Measurements from ENCODE around the gene THUMPD1.
"Not testable (repeated sequence)": the region's sequence is repeated elsewhere in the genome, so short reads cannot be mapped to it uniquely, and the experiment has no call there.

The THUMPD1 gene

GRCh38 chr16:20735490-20735889, 6.1 kb downstream of the THUMPD1 start:
- peak overlapping the region; percentile 26 for H3K27ac Mint-ChIP-seq
- H3K27me3 Mint-ChIP-seq: no peaks in the 10 kb centered on the region
- H3K9me3 Mint-ChIP-seq: no peaks in the 10 kb centered on the region
- no peak overlapping the region for H3K4me3 Mint-ChIP-seq
- peaks cover 32% of the 10 kb centered on the region for H3K4me1 Mint-ChIP-seq (ENCODE audit: low read depth)
- peaks cover 46% of the 10 kb centered on the region for H3K36me3 Mint-ChIP-seq (ENCODE audit: low read depth)

GRCh38 chr16:20734782-20735181, 6.8 kb downstream of the THUMPD1 start:
- H3K36me3 Mint-ChIP-seq (ENCODE audit: low read depth): peaks cover 46% of the 10 kb centered on the region

GRCh38 chr16:20734056-20734455, 7.6 kb downstream of the THUMPD1 start:
- H3K4me1 Mint-ChIP-seq (ENCODE audit: low read depth): peaks cover 22% of the 10 kb centered on the region
- H3K9me3 Mint-ChIP-seq: no peaks in the 10 kb centered on the region
- H3K27ac Mint-ChIP-seq: no peak overlapping the region
- H3K36me3 Mint-ChIP-seq (ENCODE audit: low read depth): peaks cover 46% of the 10 kb centered on the region
- no peak overlapping the region for H3K4me3 Mint-ChIP-seq
- H3K27me3 Mint-ChIP-seq: no peaks in the 10 kb centered on the region

More at GRCh38 chr16:20734782-20735181, 6.8 kb downstream of the THUMPD1 start:
- Mint-ChIP-seq H3K4me3 (no peak overlapping the region), H3K4me1 (ENCODE audit: low read depth) (peaks cover 25% of the 10 kb centered on the region), H3K9me3 (no peaks in the 10 kb centered on the region), H3K27me3 (no peaks in the 10 kb centered on the region), H3K27ac (peak overlapping the region; percentile 26)

GRCh38 chr16:20729141-20729540, 12.5 kb downstream of the THUMPD1 start:
- Mint-ChIP-seq H3K4me1 (ENCODE audit: low read depth) (no peaks in the 10 kb centered on the region), H3K9me3 (no peaks in the 10 kb centered on the region), H3K36me3 (ENCODE audit: low read depth) (peaks cover 6% of the 10 kb centered on the region), H3K27me3 (no peaks in the 10 kb centered on the region), H3K4me3 (no peak overlapping the region), H3K27ac (no peak overlapping the region)

GRCh38 chr16:20727181-20727580, 14.4 kb downstream of the THUMPD1 start:
- H3K9me3 Mint-ChIP-seq: no peaks in the 10 kb centered on the region
- H3K4me1 Mint-ChIP-seq (ENCODE audit: low read depth): no peaks in the 10 kb centered on the region
- no peaks in the 10 kb centered on the region for H3K27me3 Mint-ChIP-seq
- H3K4me3 Mint-ChIP-seq: no peak overlapping the region
- H3K36me3 Mint-ChIP-seq (ENCODE audit: low read depth): no peaks in the 10 kb centered on the region
- H3K27ac Mint-ChIP-seq: no peak overlapping the region

GRCh38 chr16:20726661-20727060, 15.0 kb downstream of the THUMPD1 start:
- H3K27ac Mint-ChIP-seq: no peak overlapping the region
- no peaks in the 10 kb centered on the region for H3K4me1 Mint-ChIP-seq (ENCODE audit: low read depth)
- H3K9me3 Mint-ChIP-seq: no peaks in the 10 kb centered on the region
- no peak overlapping the region for H3K4me3 Mint-ChIP-seq
- H3K27me3 Mint-ChIP-seq: no peaks in the 10 kb centered on the region
- no peaks in the 10 kb centered on the region for H3K36me3 Mint-ChIP-seq (ENCODE audit: low read depth)

GRCh38 chr16:20720251-20720650, 21.4 kb downstream of the THUMPD1 start:
- Mint-ChIP-seq H3K4me1 (ENCODE audit: low read depth) (no peaks in the 10 kb centered on the region), H3K9me3 (no peaks in the 10 kb centered on the region), H3K27ac (no peak overlapping the region), H3K36me3 (ENCODE audit: low read depth) (no peaks in the 10 kb centered on the region), H3K27me3 (no peaks in the 10 kb centered on the region), H3K4me3 (no peak overlapping the region)

GRCh38 chr16:20717718-20718117, 23.9 kb downstream of the THUMPD1 start:
- H3K27ac Mint-ChIP-seq; H3K27me3 Mint-ChIP-seq; H3K36me3 Mint-ChIP-seq (ENCODE audit: low read depth); H3K4me3 Mint-ChIP-seq; H3K9me3 Mint-ChIP-seq; H3K4me1 Mint-ChIP-seq (ENCODE audit: low read depth): not testable (repeated sequence)

- H3K27me3 Mint-ChIP-seq: no peaks in the 10 kb centered on the region
- no peak overlapping the region for H3K4me3 Mint-ChIP-seq
- no peaks in the 10 kb centered on the region for H3K4me1 Mint-ChIP-seq (ENCODE audit: low read depth)
- H3K36me3 Mint-ChIP-seq (ENCODE audit: low read depth): no peaks in the 10 kb centered on the region
- H3K27ac Mint-ChIP-seq: no peak overlapping the region
- no peaks in the 10 kb centered on the region for H3K9me3 Mint-ChIP-seq
Measured at GRCh38 chr16:20711277-20711911, 30.2 kb downstream of the THUMPD1 start.

GRCh38 chr16:20708129-20708528, 33.5 kb downstream of the THUMPD1 start:
- not testable (repeated sequence) for H3K9me3 Mint-ChIP-seq; H3K4me3 Mint-ChIP-seq; H3K4me1 Mint-ChIP-seq (ENCODE audit: low read depth); H3K27me3 Mint-ChIP-seq; H3K27ac Mint-ChIP-seq; H3K36me3 Mint-ChIP-seq (ENCODE audit: low read depth)

- no peaks in the 10 kb centered on the region for H3K36me3 Mint-ChIP-seq (ENCODE audit: low read depth)
- H3K9me3 Mint-ChIP-seq: no peaks in the 10 kb centered on the region
- no peaks in the 10 kb centered on the region for H3K4me1 Mint-ChIP-seq (ENCODE audit: low read depth)
- no peak overlapping the region for H3K4me3 Mint-ChIP-seq
- no peaks in the 10 kb centered on the region for H3K27me3 Mint-ChIP-seq
- no peak overlapping the region for H3K27ac Mint-ChIP-seq
Measured at GRCh38 chr16:20707461-20707860, 34.2 kb downstream of the THUMPD1 start.

- not testable (repeated sequence) for H3K9me3 Mint-ChIP-seq
Measured at GRCh38 chr16:20705972-20706371, 35.6 kb downstream of the THUMPD1 start.

GRCh38 chr16:20704281-20704680, 37.3 kb downstream of the THUMPD1 start:
- H3K27me3 Mint-ChIP-seq: no peaks in the 10 kb centered on the region
- H3K36me3 Mint-ChIP-seq (ENCODE audit: low read depth): no peaks in the 10 kb centered on the region
- no peak overlapping the region for H3K4me3 Mint-ChIP-seq
- H3K9me3 Mint-ChIP-seq: no peaks in the 10 kb centered on the region
- no peaks in the 10 kb centered on the region for H3K4me1 Mint-ChIP-seq (ENCODE audit: low read depth)
- H3K27ac Mint-ChIP-seq: no peak overlapping the region

More at GRCh38 chr16:20705972-20706371, 35.6 kb downstream of the THUMPD1 start:
- not testable (repeated sequence) for H3K27me3 Mint-ChIP-seq; H3K4me1 Mint-ChIP-seq (ENCODE audit: low read depth); H3K27ac Mint-ChIP-seq; H3K4me3 Mint-ChIP-seq; H3K36me3 Mint-ChIP-seq (ENCODE audit: low read depth)

- not testable (repeated sequence) for H3K27ac Mint-ChIP-seq; H3K4me1 Mint-ChIP-seq (ENCODE audit: low read depth); H3K36me3 Mint-ChIP-seq (ENCODE audit: low read depth)
Measured at GRCh38 chr16:20701692-20702091, 39.9 kb downstream of the THUMPD1 start.

GRCh38 chr16:20696618-20697017, 45.0 kb downstream of the THUMPD1 start:
- no peaks in the 10 kb centered on the region for H3K4me1 Mint-ChIP-seq (ENCODE audit: low read depth)
- H3K27ac Mint-ChIP-seq: no peak overlapping the region
- no peak overlapping the region for H3K4me3 Mint-ChIP-seq
- H3K27me3 Mint-ChIP-seq: peaks cover 11% of the 10 kb centered on the region
- H3K36me3 Mint-ChIP-seq (ENCODE audit: low read depth): no peaks in the 10 kb centered on the region
- no peaks in the 10 kb centered on the region for H3K9me3 Mint-ChIP-seq

More at GRCh38 chr16:20701692-20702091, 39.9 kb downstream of the THUMPD1 start:
- H3K27me3 Mint-ChIP-seq, H3K9me3 Mint-ChIP-seq, H3K4me3 Mint-ChIP-seq: not testable (repeated sequence)

GRCh38 chr16:20695024-20695423, 46.6 kb downstream of the THUMPD1 start:
- Mint-ChIP-seq H3K9me3 (no peaks in the 10 kb centered on the region), H3K36me3 (ENCODE audit: low read depth) (no peaks in the 10 kb centered on the region), H3K27me3 (peaks cover 11% of the 10 kb centered on the region), H3K27ac (no peak overlapping the region), H3K4me3 (no peak overlapping the region), H3K4me1 (ENCODE audit: low read depth) (no peaks in the 10 kb centered on the region)
